ENCODE data around the gene GDF7.

GDF7 gene

GRCh38 chr2:20635675-20636584 lies 31.0 kb upstream of the GDF7 start:
- peak overlapping the region; percentile 16 to 32 for H3K9ac ChIP-seq (ENCODE audit: low read depth in 1 of 2, low read length in 2 of 2)
- no peaks in the 10 kb centered on the region for H3K9me3 ChIP-seq (ENCODE audit: control insufficient read depth in 2 of 2, low read length in 2 of 2)
- H3K4me1 ChIP-seq (ENCODE audit: control insufficient read depth in 2 of 2, insufficient read depth in 2 of 2, low read length in 2 of 2) = peaks cover 18 to 31% of the 10 kb centered on the region in 2 donors
- H3K27ac ChIP-seq (ENCODE audit: low read depth in 2 of 2, low read length in 2 of 2) = peak overlapping the region; percentile 87 to 91
- H3K36me3 ChIP-seq (ENCODE audit: control insufficient read depth in 2 of 2, insufficient read depth in 2 of 2, low read length in 2 of 2) = peaks cover 19 to 37% of the 10 kb centered on the region in 2 donors
- H3K4me3 ChIP-seq (ENCODE audit: low read length in 2 of 2) = no peak overlapping the region
- H3K27me3 ChIP-seq (ENCODE audit: control insufficient read depth in 2 of 2, insufficient read depth in 2 of 2, low read length in 2 of 2) = no peaks in the 10 kb centered on the region

- Histone ChIP-seq H3K27ac (ENCODE audit: low read depth in 2 of 2, low read length in 2 of 2) (peak overlapping the region in 1 of 2 donors; percentile 26), H3K4me3 (ENCODE audit: low read length in 2 of 2) (no peak overlapping the region), H3K9me3 (ENCODE audit: control insufficient read depth in 2 of 2, low read length in 2 of 2) (no peaks in the 10 kb centered on the region), H3K4me1 (ENCODE audit: control insufficient read depth in 2 of 2, insufficient read depth in 2 of 2, low read length in 2 of 2) (peaks cover 18 to 31% of the 10 kb centered on the region in 2 donors), H3K9ac (ENCODE audit: low read depth in 1 of 2, low read length in 2 of 2) (no peak overlapping the region), H3K27me3 (ENCODE audit: control insufficient read depth in 2 of 2, insufficient read depth in 2 of 2, low read length in 2 of 2) (no peaks in the 10 kb centered on the region), H3K36me3 (ENCODE audit: control insufficient read depth in 2 of 2, insufficient read depth in 2 of 2, low read length in 2 of 2) (peaks cover 19 to 43% of the 10 kb centered on the region in 2 donors)
Measured at GRCh38 chr2:20637147-20637546, 29.8 kb upstream of the GDF7 start.

- Histone ChIP-seq H3K27ac (ENCODE audit: low read depth in 2 of 2, low read length in 2 of 2) (no peak overlapping the region), H3K4me1 (ENCODE audit: control insufficient read depth in 2 of 2, insufficient read depth in 2 of 2, low read length in 2 of 2) (peaks cover 18 to 30% of the 10 kb centered on the region in 2 donors), H3K9ac (ENCODE audit: low read depth in 1 of 2, low read length in 2 of 2) (no peak overlapping the region), H3K36me3 (ENCODE audit: control insufficient read depth in 2 of 2, insufficient read depth in 2 of 2, low read length in 2 of 2) (peaks cover 19 to 44% of the 10 kb centered on the region in 2 donors), H3K27me3 (ENCODE audit: control insufficient read depth in 2 of 2, insufficient read depth in 2 of 2, low read length in 2 of 2) (no peaks in the 10 kb centered on the region), H3K9me3 (ENCODE audit: control insufficient read depth in 2 of 2, low read length in 2 of 2) (no peaks in the 10 kb centered on the region), H3K4me3 (ENCODE audit: low read length in 2 of 2) (no peak overlapping the region)
Measured at GRCh38 chr2:20638014-20638413, 28.9 kb upstream of the GDF7 start.

DNA sequence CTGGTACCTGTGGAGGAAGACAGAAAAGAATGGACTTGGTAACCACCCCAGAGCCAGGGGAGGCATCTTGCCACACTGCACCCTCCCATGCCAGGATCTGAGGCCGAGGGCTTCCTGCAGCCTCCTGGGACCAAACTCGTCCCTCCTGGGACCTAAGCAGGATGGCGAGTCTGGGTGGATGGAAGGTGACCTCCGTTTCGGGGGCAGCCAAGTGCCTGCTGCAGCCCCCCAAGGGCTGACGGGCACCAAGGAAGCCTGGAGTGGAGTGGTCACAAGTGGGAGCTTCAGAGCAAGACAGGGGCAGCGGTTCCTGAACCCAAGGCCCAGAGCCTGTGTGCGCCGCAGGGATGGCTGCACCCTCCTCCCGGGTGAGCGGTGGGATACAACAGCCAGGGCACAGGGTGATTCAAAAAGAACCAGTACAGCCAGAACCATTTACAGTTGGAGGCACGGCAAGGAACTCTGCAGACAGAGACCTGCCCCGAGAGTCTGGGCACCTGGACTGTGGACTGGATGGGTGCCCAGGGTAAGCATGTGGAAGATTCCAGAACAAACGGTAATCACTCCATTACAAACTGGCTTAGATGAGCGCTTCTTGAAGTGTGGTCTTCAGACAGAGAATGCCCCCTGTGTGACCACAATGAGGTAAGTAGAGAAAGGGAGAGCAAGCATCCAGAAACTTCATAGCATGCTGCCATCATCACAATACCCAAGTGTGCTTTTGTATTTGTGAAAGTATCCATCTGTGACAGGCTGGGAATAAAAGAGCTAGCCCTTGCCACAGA lies 28.1 kb upstream of the GDF7 start:
- H3K4me1 ChIP-seq (ENCODE audit: control insufficient read depth in 2 of 2, insufficient read depth in 2 of 2, low read length in 2 of 2) = peaks cover 14 to 21% of the 10 kb centered on the region in 2 donors
- peaks cover 19 to 49% of the 10 kb centered on the region in 2 donors for H3K36me3 ChIP-seq (ENCODE audit: control insufficient read depth in 2 of 2, insufficient read depth in 2 of 2, low read length in 2 of 2)
- H3K27ac ChIP-seq (ENCODE audit: low read depth in 2 of 2, low read length in 2 of 2) = peak overlapping the region in 1 of 2 donors; percentile 2
- no peak overlapping the region for H3K9ac ChIP-seq (ENCODE audit: low read depth in 1 of 2, low read length in 2 of 2)
- H3K4me3 ChIP-seq (ENCODE audit: low read length in 2 of 2) = no peak overlapping the region
- no peaks in the 10 kb centered on the region for H3K9me3 ChIP-seq (ENCODE audit: control insufficient read depth in 2 of 2, low read length in 2 of 2)
- H3K27me3 ChIP-seq (ENCODE audit: control insufficient read depth in 2 of 2, insufficient read depth in 2 of 2, low read length in 2 of 2) = no peaks in the 10 kb centered on the region

- H3K4me3 ChIP-seq (ENCODE audit: low read length in 2 of 2) = no peak overlapping the region
Measured at GRCh38 chr2:20640411-20641122, 26.4 kb upstream of the GDF7 start.

DNA sequence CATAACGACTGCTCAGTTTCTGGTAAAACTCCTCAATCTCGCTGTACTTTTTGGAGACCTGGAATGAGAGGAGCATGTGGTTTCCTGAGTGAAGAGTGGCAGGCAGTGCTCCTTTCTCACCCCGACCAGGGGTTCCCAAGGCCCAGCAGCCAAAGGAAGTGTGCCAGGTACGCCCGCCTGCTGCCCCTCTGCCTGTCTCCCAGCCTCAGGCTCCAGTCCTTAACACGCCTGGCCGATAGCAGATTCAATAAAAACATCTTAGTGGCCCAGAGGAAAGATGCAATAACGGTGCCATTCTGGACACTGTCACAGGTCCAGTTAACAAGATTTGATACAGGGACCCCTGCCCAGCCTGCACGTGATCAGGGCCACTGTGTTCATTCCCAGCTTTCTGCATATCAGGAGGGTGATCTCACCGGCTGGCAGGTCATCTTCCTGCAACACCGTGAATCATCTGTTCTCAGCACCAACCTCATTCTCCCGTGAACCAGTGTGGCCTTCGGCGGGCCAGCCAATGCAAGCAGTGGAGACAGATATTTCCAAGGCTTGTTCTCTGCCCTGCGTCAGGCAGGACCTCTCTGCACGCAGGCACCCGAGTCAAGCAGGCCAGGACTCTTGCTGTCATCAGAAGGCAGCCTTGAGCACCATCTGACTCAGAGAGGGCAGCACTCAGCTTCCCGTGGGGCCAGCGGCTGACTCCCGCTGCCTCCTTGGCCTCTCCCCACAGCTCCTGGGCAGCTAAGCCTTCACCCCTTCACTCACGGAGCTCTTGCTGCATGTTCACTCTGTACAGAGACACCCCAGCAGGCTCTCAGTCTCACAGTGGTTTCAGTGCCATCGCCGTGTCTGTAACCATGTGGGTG lies 25.6 kb upstream of the GDF7 start:
- H3K9me3 ChIP-seq (ENCODE audit: control insufficient read depth in 2 of 2, low read length in 2 of 2) = no peaks in the 10 kb centered on the region
- H3K4me3 ChIP-seq (ENCODE audit: low read length in 2 of 2) = no peak overlapping the region
- peak overlapping the region in 1 of 2 donors; percentile 50 for H3K27ac ChIP-seq (ENCODE audit: low read depth in 2 of 2, low read length in 2 of 2)
- no peaks in the 10 kb centered on the region for H3K4me1 ChIP-seq (ENCODE audit: control insufficient read depth in 2 of 2, insufficient read depth in 2 of 2, low read length in 2 of 2)
- peaks cover 24 to 60% of the 10 kb centered on the region in 2 donors for H3K36me3 ChIP-seq (ENCODE audit: control insufficient read depth in 2 of 2, insufficient read depth in 2 of 2, low read length in 2 of 2)
- no peak overlapping the region for H3K9ac ChIP-seq (ENCODE audit: low read depth in 1 of 2, low read length in 2 of 2)
- no peaks in the 10 kb centered on the region for H3K27me3 ChIP-seq (ENCODE audit: control insufficient read depth in 2 of 2, insufficient read depth in 2 of 2, low read length in 2 of 2)

More at GRCh38 chr2:20640411-20641122, 26.4 kb upstream of the GDF7 start:
- H3K27me3 ChIP-seq (ENCODE audit: control insufficient read depth in 2 of 2, insufficient read depth in 2 of 2, low read length in 2 of 2) = no peaks in the 10 kb centered on the region
- no peaks in the 10 kb centered on the region for H3K9me3 ChIP-seq (ENCODE audit: control insufficient read depth in 2 of 2, low read length in 2 of 2)
- peaks cover 23 to 64% of the 10 kb centered on the region in 2 donors for H3K36me3 ChIP-seq (ENCODE audit: control insufficient read depth in 2 of 2, insufficient read depth in 2 of 2, low read length in 2 of 2)
- peaks cover 4 to 5% of the 10 kb centered on the region in 2 donors for H3K4me1 ChIP-seq (ENCODE audit: control insufficient read depth in 2 of 2, insufficient read depth in 2 of 2, low read length in 2 of 2)
- H3K9ac ChIP-seq (ENCODE audit: low read depth in 1 of 2, low read length in 2 of 2) = no peak overlapping the region
- peak overlapping the region in 1 of 2 donors; percentile 50 for H3K27ac ChIP-seq (ENCODE audit: low read depth in 2 of 2, low read length in 2 of 2)

- Histone ChIP-seq H3K27me3 (ENCODE audit: control insufficient read depth in 2 of 2, insufficient read depth in 2 of 2, low read length in 2 of 2) (no peaks in the 10 kb centered on the region), H3K27ac (ENCODE audit: low read depth in 2 of 2, low read length in 2 of 2) (peak overlapping the region in 1 of 2 donors; percentile 50), H3K36me3 (ENCODE audit: control insufficient read depth in 2 of 2, insufficient read depth in 2 of 2, low read length in 2 of 2) (peaks cover 27 to 57% of the 10 kb centered on the region in 2 donors), H3K4me3 (ENCODE audit: low read length in 2 of 2) (no peak overlapping the region), H3K9ac (ENCODE audit: low read depth in 1 of 2, low read length in 2 of 2) (peak overlapping the region in 1 of 2 donors; percentile 15), H3K9me3 (ENCODE audit: control insufficient read depth in 2 of 2, low read length in 2 of 2) (no peaks in the 10 kb centered on the region), H3K4me1 (ENCODE audit: control insufficient read depth in 2 of 2, insufficient read depth in 2 of 2, low read length in 2 of 2) (peaks cover 0 to 2% of the 10 kb centered on the region in 2 donors)
Measured at GRCh38 chr2:20642055-20642971, 24.6 kb upstream of the GDF7 start.

DNA sequence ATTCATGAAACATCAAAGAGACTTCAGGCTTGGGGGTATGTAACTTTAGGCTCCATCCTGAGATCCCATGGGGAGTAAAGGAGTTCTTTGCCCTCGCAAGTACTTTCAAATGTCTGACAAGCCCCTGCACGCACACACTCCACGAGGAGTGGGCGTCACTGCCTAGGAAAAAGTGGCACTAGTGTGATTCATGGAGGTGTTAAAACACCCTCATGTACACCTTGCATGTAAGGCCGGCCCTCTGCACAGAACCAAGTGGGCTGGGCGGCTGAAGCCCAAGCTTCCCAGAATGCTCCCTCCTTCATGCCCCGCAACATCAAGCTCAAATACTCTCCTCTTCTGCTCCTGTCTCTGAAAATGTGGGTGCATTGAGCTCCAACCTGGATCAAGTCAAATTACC lies 23.9 kb upstream of the GDF7 start:
- no peak overlapping the region for H3K9ac ChIP-seq (ENCODE audit: low read depth in 1 of 2, low read length in 2 of 2)
- H3K27me3 ChIP-seq (ENCODE audit: control insufficient read depth in 2 of 2, insufficient read depth in 2 of 2, low read length in 2 of 2) = no peaks in the 10 kb centered on the region
- H3K4me1 ChIP-seq (ENCODE audit: control insufficient read depth in 2 of 2, insufficient read depth in 2 of 2, low read length in 2 of 2) = peaks cover 2 to 5% of the 10 kb centered on the region in 2 donors
- no peak overlapping the region for H3K27ac ChIP-seq (ENCODE audit: low read depth in 2 of 2, low read length in 2 of 2)
- no peak overlapping the region for H3K4me3 ChIP-seq (ENCODE audit: low read length in 2 of 2)
- no peaks in the 10 kb centered on the region for H3K9me3 ChIP-seq (ENCODE audit: control insufficient read depth in 2 of 2, low read length in 2 of 2)
- H3K36me3 ChIP-seq (ENCODE audit: control insufficient read depth in 2 of 2, insufficient read depth in 2 of 2, low read length in 2 of 2) = peaks cover 26 to 49% of the 10 kb centered on the region in 2 donors

All from mucosa of rectum (tissue), 2 donors.